ENCODE data around the gene ADAMTSL1. TPM values are rescaled to one million over a fixed set of nuclear protein-coding genes. Genes with fewer than 3 reads are reported as not detected.

The ADAMTSL1 gene
- total and polyA plus RNA-seq, 9 of the 15 experiments (the other 6 are each of a cell fraction or from before 2014, with no cell fraction given), result 0.01 TPM; not detected in 8

GRCh38 chr9:18866121-18866831 lies 392.3 kb downstream of the ADAMTSL1 start (continued):
- no peak for TF ChIP-seq CUX1 (CRISPR knock-in tag; IDR thresholded peaks at IDR 0.05)
- TF ChIP-seq ELF1 (tag; IDR thresholded peaks at IDR 0.05), result no peak

DNA sequence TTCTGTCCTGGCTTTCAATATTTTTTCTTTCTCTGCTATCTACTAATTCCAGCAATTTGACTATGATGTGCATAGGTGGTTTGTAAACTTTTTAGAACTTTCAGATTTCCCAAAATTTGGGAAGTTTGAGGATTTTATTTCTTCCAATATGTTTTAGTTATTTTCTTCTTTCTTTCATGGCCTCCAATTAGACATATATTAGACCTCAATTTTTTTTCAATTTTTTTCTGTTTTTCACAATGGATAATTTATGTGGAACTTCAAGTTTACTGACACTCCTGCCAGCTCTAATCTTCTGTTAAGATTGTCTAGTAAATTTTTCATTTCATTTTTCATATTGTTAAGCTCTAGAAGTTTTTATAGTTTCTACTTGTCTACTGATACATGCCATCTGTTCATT lies 395.8 kb downstream of the ADAMTSL1 start:
- TF ChIP-seq SIN3A (IDR thresholded peaks at IDR 0.05; ENCODE audit: borderline replicate concordance in 2 of 2, control insufficient read depth in 1 of 2, low read depth in 2 of 2, low read length in 2 of 2) (no peak), NR3C1 (CRISPR knock-in tag; IDR thresholded peaks at IDR 0.05) (no peak), MCM2 (IDR thresholded peaks at IDR 0.05; ENCODE audit: low read depth) (no peak)
- TF ChIP-seq, protein P1, sequence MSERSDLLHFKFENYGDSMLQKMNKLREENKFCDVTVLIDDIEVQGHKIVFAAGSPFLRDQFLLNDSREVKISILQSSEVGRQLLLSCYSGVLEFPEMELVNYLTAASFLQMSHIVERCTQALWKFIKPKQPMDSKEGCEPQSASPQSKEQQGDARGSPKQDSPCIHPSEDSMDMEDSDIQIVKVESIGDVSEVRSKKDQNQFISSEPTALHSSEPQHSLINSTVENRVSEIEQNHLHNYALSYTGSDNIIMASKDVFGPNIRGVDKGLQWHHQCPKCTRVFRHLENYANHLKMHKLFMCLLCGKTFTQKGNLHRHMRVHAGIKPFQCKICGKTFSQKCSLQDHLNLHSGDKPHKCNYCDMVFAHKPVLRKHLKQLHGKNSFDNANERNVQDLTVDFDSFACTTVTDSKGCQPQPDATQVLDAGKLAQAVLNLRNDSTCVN (CRISPR knock-in tag; IDR thresholded peaks at IDR 0.05), result no peak
- ChIA-PET POLR2A (no interaction called here), CTCF (ENCODE audit: low intra/inter-chr PET ratio) (no interaction called here)
- DNase-seq (ENCODE audit: extremely low read depth in 1 of 4, low spot score in 3 of 4), result no peak
- H3K9ac ChIP-seq (ENCODE audit: insufficient read depth in 1 of 2, low read depth in 2 of 2, low read length in 2 of 2), result no peak overlapping the region
- no peak overlapping the region for H2AFZ ChIP-seq (ENCODE audit: low read depth, low read length)
- H3K27ac ChIP-seq (ENCODE audit: extremely low read depth, low read depth, low read length), result no peak overlapping the region
- no peaks in the 10 kb centered on the region for H3K36me3 ChIP-seq (ENCODE audit: control insufficient read depth, insufficient read depth, low read length)
- H3K4me3 ChIP-seq, result no peak overlapping the region
- no peaks in the 10 kb centered on the region for H3K9me1 ChIP-seq (ENCODE audit: control insufficient read depth, insufficient read depth, low read length)
- BruUV-seq (replicated peaks), result no TSS peak
- H3K4me1 ChIP-seq (replicated peaks in 1 of 2; ENCODE audit: control insufficient read depth in 2 of 2, insufficient read depth in 2 of 2, low read length in 2 of 2), result no peaks in the 10 kb centered on the region
- in situ Hi-C loops (cut with MboI), result no loop called here
- no peak for ATAC-seq
- H3K27me3 ChIP-seq (ENCODE audit: control insufficient read depth in 2 of 2, insufficient read depth in 2 of 2, low read length in 2 of 2), result no peaks in the 10 kb centered on the region
- intact Hi-C loops (cut with micrococcal nuclease), result no loop called here
- H3K9me3 ChIP-seq (replicated peaks; ENCODE audit: control insufficient read depth, insufficient read depth, low read depth, low read length), result no peaks in the 10 kb centered on the region
- no peaks in the 10 kb centered on the region for H3K79me2 ChIP-seq (ENCODE audit: control insufficient read depth, insufficient read depth, low read length)
- H4K20me1 ChIP-seq (replicated peaks; ENCODE audit: control insufficient read depth, insufficient read depth, low read length), result no peaks in the 10 kb centered on the region
- FAIRE-seq, result no peak
- H3K4me2 ChIP-seq (ENCODE audit: insufficient read depth, low read length), result no peak overlapping the region

All from K562 (cell line).